CD4-positive, alpha-beta T cell treated with Interleukin-21 for 1 hour (primary cell): ENCODE results near the gene ZNF454.

Source experiments
- DNase-seq: peaks from one replicate; pipeline ENCODE4 v3.0.0-alpha.2; 2020

The ZNF454 gene

GRCh38 chr5:178940569-178941360, at the start of gene ZNF454:
ZNF454 (plus strand) TSS chr5:178941198; CDS start chr5:178942792, 1,594 bp downstream.
- no peak for DNase-seq

- peak; percentile 9 for DNase-seq
Observed at GRCh38 chr5:178895615-178896571, 45.1 kb upstream of the ZNF454 start, which contains the start of gene ZFP2. ZFP2 (plus strand) TSS chr5:178895913; CDS start chr5:178931314, 35,401 bp downstream.

GRCh38 chr5:178899289-178899688, 41.7 kb upstream of the ZNF454 start:
- DNase-seq = no peak

GRCh38 chr5:178902849-178903248, 38.1 kb upstream of the ZNF454 start:
- DNase-seq = no peak

- no peak for DNase-seq
Observed at GRCh38 chr5:178931846-178932760, 8.9 kb upstream of the ZNF454 start.

GRCh38 chr5:178941361-178941760, 363 bp downstream of the ZNF454 start:
- DNase-seq = no peak

- no peak for DNase-seq
Observed at GRCh38 chr5:178965465-178966055, 24.6 kb downstream of the ZNF454 start.

GRCh38 chr5:178981381-178981780, 40.4 kb downstream of the ZNF454 start:
- no peak for DNase-seq

GRCh38 chr5:178982941-178983340, 41.9 kb downstream of the ZNF454 start:
- DNase-seq = no peak

- no peak for DNase-seq
Observed at GRCh38 chr5:178983728-178984127, 42.7 kb downstream of the ZNF454 start.

- DNase-seq = no peak
Observed at GRCh38 chr5:178984145-178985072, 43.4 kb downstream of the ZNF454 start.

GRCh38 chr5:178986326-178986960, 45.4 kb downstream of the ZNF454 start:
- no peak for DNase-seq

GRCh38 chr5:178988436-178989220, 47.6 kb downstream of the ZNF454 start:
- no peak for DNase-seq

- DNase-seq = no peak
Observed at GRCh38 chr5:178989311-178989710, 48.3 kb downstream of the ZNF454 start.

GRCh38 chr5:178990491-178990890, 49.5 kb downstream of the ZNF454 start:
- no peak for DNase-seq

- DNase-seq = no peak
Observed at GRCh38 chr5:178991190-178992145, 50.5 kb downstream of the ZNF454 start.

- DNase-seq = no peak
Observed at GRCh38 chr5:178992291-178992895, 51.4 kb downstream of the ZNF454 start.

- no peak for DNase-seq
Observed at GRCh38 chr5:178993236-178993765, 52.3 kb downstream of the ZNF454 start.
